Measurements from ENCODE around the gene GP9.

GRCh38 chr3:129040039-129040336 lies 20.6 kb upstream of the GP9 start:
- TF ChIP-seq ZNF8 (CRISPR knock-in tag; IDR thresholded peaks at IDR 0.05) (no peak), TCF4 (CRISPR knock-in tag; IDR thresholded peaks at IDR 0.05; ENCODE audit: borderline replicate concordance) (no peak)

Measured in SK-N-SH treated with all-trans-retinoic acid at 6 μM for 48 hours (cell line).